Activated T-cell treated with anti-CD3 and anti-CD28 coated beads, Interleukin-2, amount 50 U/mL, for 4 hours (primary cell): Measurements from ENCODE around the gene SUN5. TPM values are rescaled to one million over a fixed set of nuclear protein-coding genes. Genes with fewer than 3 reads are reported as not detected.
"Not testable (repeated sequence)": the region's sequence is repeated elsewhere in the genome, so short reads cannot be mapped to it uniquely, and the experiment has no call there.

Experiments
- ATAC-seq, 2 donors: fragments of 200-7000 bp; cut with Tn5 transposase; one replicate each; pipeline ENCODE4 v1.10.0; 2021
- DNase-seq: peaks from one replicate; pipeline ENCODE4 v3.0.0-alpha.2; 2020
- H3K27me3 Mint-ChIP-seq: one replicate; pipeline ENCODE4 v1.8.0; 2021; ENCODE audit warnings: low read depth, mixed read lengths
- H3K36me3 Mint-ChIP-seq: one replicate; pipeline ENCODE4 v1.8.0; 2022; ENCODE audit warnings: mixed read lengths; ENCODE audit not compliant: insufficient read depth
- H3K4me1 Mint-ChIP-seq: one replicate; pipeline ENCODE4 v1.8.0; 2021; ENCODE audit warnings: low read depth, mixed read lengths
- H3K4me3 Mint-ChIP-seq: one replicate; pipeline ENCODE4 v1.8.0; 2021; ENCODE audit warnings: mild to moderate bottlenecking, moderate library complexity, mixed read lengths
- H3K9me3 Mint-ChIP-seq: one replicate; pipeline ENCODE4 v1.8.0; 2021; ENCODE audit warnings: mixed read lengths
- total RNA-seq, 3 donors: library from RNA; stranded (reverse); gene quantifications; one replicate each; pipeline ENCODE4 v1.2.1, GENCODE V29; 2021

The SUN5 gene
- total RNA-seq, 3 donors from 2014 or later, result not detected

DNA sequence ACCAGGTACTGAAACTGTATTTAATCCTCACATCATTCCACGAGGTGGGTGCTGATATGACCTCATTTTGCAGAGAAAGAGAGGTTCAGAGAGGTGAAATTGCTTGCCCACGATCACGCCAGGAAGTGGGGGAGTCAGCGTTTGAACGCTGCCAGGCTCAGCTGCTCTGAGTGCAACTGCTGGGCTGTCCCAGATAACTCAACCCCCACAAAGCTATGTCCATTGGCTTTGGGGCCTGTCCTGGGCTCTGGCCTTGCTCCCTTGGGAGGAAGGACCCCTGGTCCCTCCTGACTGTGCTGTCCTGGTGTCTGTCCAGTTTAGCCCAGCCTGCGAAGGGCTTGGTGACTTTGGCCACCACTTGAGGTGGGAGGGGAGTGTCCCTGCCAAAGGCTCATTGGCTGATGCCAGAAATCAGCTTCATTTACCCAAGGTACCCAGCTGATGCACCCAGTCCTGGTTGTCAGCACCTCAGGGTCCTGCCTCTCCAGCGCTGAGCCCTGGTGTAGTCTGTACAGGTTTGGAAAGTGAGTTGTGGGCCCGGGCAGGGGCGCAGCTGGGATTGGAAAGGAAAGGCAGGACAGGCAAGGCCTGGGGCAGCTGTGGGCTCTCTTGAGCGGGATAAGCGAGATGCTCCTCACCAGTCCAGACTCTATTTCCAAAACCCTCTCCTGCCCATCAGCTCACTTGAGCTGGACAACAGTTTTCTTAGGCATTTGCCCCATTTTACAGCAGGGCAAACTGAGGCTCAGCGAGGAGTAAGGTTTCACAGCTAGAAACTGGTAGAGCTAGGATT is 38.5 kb downstream of the SUN5 start:
- H3K4me3 Mint-ChIP-seq, result no peak overlapping the region
- no peaks in the 10 kb centered on the region for H3K36me3 Mint-ChIP-seq
- DNase-seq (peak; percentile 42), ATAC-seq (no peak)
- no peaks in the 10 kb centered on the region for H3K27me3 Mint-ChIP-seq
- peaks cover 65% of the 10 kb centered on the region for H3K4me1 Mint-ChIP-seq
- no peaks in the 10 kb centered on the region for H3K9me3 Mint-ChIP-seq

DNA sequence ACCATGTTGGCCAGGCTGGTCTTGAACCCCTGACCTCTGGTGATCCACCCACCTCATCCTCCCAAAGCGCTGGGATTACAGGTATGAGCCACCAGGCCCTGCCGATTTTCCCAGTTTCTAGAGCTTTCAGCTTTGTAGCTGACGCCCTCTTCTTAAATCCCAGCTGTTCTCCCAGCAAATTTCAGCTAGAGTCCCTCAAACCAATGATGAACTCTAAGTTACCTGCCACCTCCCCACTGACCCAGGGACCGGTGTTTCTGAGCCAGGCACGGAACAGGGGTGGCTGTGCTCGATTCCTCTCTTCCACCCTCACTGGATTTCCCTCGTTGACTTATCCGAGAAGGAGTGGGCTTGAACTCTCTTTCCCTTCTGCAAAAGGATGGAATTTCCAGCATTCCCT is 39.1 kb downstream of the SUN5 start:
- Mint-ChIP-seq H3K36me3 (no peaks in the 10 kb centered on the region), H3K4me3 (no peak overlapping the region), H3K4me1 (peaks cover 62% of the 10 kb centered on the region), H3K9me3 (no peaks in the 10 kb centered on the region), H3K27me3 (no peaks in the 10 kb centered on the region)
- ATAC-seq (no peak), DNase-seq (no peak)

DNA sequence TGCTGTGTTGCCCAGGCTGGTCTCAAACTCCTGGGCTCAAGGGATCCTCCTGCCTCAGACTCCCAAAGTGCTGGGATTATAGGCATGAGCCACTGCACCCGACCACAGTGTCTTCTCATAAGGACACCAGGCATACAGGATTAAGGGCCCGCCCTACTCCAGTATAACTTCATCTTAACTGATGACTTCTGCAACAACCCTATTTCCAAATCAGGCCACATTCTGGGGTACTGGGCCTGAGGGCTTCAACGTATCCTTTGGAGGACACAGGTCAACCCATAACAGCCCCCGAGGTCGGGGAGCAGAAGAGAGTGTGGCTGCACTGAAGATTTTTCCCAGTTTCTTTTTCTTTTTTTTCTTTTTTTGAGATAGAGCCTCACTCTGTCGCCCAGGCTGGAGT is 39.7 kb downstream of the SUN5 start:
- no peaks in the 10 kb centered on the region for H3K36me3 Mint-ChIP-seq
- DNase-seq (no peak), ATAC-seq (no peak)
- no peak overlapping the region for H3K4me3 Mint-ChIP-seq
- no peaks in the 10 kb centered on the region for H3K27me3 Mint-ChIP-seq
- H3K4me1 Mint-ChIP-seq, result peaks cover 57% of the 10 kb centered on the region
- H3K9me3 Mint-ChIP-seq, result no peaks in the 10 kb centered on the region

DNA sequence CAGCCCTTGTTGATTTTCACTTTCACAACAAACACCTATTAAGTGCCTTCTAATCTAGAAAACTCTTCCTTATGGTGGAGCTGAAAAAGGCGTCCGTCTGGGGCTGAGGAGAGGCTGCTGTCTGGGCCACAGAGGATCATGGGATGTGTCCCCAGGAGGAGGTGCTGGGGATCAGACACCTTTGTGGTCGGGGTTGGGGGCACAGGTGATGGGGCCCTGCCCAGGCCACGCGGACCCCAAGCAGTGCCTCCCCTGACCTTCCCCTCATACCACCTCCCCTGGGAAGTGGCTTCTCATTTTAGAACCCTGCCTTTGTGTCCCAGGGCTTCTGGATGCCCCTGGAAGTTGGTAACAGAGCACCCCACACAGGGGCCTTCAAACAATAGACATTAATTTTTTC is 41.1 kb downstream of the SUN5 start:
- no peak overlapping the region for H3K4me3 Mint-ChIP-seq
- ATAC-seq, result no peak
- H3K36me3 Mint-ChIP-seq, result peaks cover under 1% of the 10 kb centered on the region
- peaks cover 5% of the 10 kb centered on the region for H3K9me3 Mint-ChIP-seq
- DNase-seq, result no peak
- peaks cover 46% of the 10 kb centered on the region for H3K4me1 Mint-ChIP-seq
- H3K27me3 Mint-ChIP-seq, result no peaks in the 10 kb centered on the region

DNA sequence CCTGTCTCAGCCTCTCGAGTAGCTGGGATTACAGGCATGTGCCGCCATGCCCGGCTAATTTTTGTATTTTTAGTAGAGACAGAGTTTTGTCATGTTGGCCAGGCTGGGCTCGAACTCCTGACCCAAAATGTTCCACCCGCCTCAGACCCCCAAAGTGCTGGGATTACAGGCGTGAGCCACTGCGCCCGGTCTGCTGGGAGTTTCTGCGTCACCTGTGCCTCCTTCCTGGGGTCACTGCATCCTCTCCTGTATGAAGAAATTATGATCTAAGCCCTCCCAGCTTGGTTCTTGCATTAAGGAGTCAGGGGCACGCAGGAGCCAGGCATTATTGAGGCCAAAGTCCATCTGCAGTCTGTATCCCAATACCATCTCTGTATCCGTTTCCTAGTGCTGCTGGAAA is 41.6 kb downstream of the SUN5 start:
- ATAC-seq, H3K27me3 Mint-ChIP-seq, H3K36me3 Mint-ChIP-seq, H3K4me3 Mint-ChIP-seq, DNase-seq: not testable (repeated sequence)
- H3K4me1 Mint-ChIP-seq, result peaks cover 41% of the 10 kb centered on the region
- peaks cover 11% of the 10 kb centered on the region for H3K9me3 Mint-ChIP-seq

DNA sequence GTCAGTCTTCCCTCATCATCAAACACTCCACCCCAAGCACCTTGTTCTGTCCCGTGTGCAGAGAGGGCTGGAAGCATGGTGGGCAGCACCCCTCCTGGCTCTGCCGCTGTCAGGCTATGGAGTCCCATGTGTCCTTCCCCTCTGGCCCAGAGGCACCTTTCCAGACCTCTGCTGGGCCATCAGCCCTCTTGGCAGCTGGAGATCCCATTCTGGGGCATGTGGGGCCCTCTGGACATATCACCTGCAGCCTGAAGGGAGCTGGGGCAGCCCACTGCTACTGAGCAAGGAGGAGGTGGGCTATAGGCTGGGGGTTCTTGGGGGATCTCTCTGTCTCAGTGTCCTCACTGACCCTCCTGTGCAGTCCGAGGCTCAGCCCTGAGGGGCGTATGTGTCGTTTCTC is 42.2 kb downstream of the SUN5 start:
- DNase-seq (no peak), ATAC-seq (no peak)
- Mint-ChIP-seq H3K9me3 (peaks cover 14% of the 10 kb centered on the region), H3K4me3 (no peak overlapping the region), H3K27me3 (no peaks in the 10 kb centered on the region), H3K4me1 (peaks cover 35% of the 10 kb centered on the region), H3K36me3 (peaks cover 9% of the 10 kb centered on the region)

DNA sequence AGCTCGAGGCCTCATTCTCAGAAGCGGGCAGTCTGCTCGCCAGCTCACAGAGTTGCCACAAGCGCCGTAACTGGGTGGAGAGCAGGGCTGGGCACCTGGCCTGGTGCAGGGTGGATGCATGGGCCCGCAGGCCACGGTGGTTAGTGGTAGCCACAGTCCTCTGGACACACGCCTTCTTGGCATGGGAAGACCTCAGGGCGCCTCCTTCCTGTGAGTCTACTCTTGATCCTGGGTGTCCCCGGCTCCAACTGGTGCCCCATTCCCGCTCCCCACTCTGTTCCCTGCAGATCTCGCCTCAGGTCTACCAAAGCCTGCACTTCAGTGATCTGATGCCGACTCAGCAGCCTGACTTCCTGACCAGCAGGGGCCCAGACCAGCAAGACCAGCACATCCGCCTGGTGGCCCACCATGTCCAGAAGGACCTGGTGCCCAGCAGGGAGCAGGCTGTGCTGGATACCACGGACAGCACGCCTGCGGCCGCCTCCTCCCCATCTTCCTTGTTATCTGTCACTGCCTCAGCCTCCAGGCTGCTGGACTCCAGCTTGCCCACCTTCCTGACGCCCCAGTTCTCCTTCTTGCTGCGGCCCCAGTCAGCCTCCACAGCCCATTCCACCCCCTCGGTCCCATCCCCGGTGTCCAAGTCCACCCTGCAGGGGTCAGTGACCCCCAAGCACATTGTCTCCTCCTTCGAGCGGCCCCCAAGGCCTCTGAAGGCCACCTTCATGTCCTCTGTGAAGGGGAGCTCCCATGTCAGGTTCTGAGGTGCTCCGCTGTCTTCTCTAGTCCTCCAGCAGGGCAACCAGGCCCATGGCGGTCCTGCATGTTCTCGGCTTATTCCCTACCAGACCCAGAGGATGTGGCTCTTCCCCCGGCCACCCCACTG is 43.1 kb downstream of the SUN5 start:
- H3K4me1 Mint-ChIP-seq, result peaks cover 26% of the 10 kb centered on the region
- H3K4me3 Mint-ChIP-seq, result no peak overlapping the region
- H3K27me3 Mint-ChIP-seq, result no peaks in the 10 kb centered on the region
- H3K9me3 Mint-ChIP-seq, result peaks cover 20% of the 10 kb centered on the region
- ATAC-seq (no peak), DNase-seq (no peak)
- H3K36me3 Mint-ChIP-seq, result peaks cover 11% of the 10 kb centered on the region

DNA sequence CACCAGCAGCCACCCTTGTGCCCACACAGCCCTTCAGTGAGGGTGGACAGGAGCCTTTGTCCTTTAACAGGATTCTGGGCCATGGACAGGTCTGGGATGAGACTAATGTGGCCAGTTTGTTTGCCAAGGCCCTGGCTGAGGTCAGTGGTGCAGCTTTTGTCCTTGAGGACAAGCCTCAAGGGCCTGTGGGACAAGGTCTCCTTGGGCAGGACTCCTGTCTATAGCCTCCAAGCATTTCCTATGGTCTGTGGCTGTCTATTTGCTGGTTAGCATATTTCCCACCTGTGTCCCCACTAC is 44.1 kb downstream of the SUN5 start:
- H3K4me1 Mint-ChIP-seq, result peaks cover 16% of the 10 kb centered on the region
- H3K9me3 Mint-ChIP-seq, result peaks cover 25% of the 10 kb centered on the region
- peaks cover 11% of the 10 kb centered on the region for H3K36me3 Mint-ChIP-seq
- no peak for DNase-seq
- no peaks in the 10 kb centered on the region for H3K27me3 Mint-ChIP-seq
- H3K4me3 Mint-ChIP-seq, result no peak overlapping the region
- ATAC-seq, result no peak

DNA sequence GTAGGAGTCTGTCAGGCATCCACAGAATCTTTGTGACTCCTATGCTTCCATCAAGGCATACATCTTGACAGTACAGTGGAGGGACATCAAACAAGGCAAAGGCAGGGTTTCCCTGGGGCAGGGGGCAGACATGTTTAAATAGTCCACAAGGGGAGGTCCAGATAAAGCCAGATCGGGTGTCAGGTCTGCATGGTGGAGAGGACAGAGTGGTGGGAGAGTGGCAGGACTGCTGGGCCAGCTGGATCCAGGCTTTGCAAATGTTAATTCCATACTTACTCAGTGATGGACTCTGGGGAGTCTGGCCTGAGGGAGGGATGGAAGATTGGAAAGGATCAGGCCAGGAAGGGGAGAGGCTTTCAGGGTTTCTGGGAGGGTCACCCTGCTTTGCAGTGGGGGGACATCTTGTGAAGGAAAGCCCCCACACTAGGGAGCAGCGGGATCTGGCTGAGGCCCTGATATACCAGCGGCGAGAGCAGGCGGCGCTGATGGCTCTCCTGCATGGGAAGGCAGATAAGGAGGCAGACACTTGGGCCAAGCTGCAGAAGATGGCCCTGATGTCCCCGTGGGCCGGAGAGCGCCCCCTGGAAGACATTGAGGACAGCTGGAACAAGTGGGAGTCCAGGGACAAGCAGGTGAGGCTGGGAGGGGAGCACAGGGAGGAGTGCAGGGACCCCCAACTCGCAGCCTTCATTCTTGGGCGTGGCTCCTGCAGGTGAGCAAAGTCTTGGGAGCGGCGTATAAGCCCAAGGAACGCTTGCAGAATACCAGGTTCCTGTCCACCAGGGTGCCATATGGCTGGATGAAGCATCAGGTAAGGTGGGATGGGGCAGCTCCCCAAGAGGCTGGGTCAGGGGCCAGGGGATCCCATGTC is 44.6 kb downstream of the SUN5 start:
- Mint-ChIP-seq H3K27me3 (no peaks in the 10 kb centered on the region), H3K4me3 (no peak overlapping the region), H3K9me3 (peaks cover 25% of the 10 kb centered on the region), H3K4me1 (peaks cover 14% of the 10 kb centered on the region), H3K36me3 (peaks cover 11% of the 10 kb centered on the region)
- ATAC-seq, result no peak
- no peak for DNase-seq

DNA sequence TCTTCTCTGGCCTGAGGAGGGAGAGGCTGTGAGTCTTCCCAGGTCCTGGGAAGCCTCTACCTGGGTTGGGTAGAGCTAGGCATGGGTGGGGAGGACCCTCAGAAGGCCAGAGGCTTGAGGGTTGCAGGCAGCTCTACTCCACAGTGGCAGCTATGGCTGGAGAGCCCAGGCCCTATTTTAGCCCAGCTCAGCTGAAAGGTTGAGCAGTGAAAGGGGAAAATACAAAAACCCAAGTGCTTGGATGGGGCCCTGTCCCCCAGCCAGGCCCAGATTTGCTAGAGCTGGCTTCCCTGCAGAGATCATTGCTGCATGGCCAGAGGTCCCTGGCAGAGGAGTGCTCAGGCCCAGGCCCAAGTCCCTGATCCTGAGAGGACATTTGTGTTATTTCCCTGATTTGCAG is 45.7 kb downstream of the SUN5 start:
- ATAC-seq (no peak), DNase-seq (no peak)
- peaks cover 10% of the 10 kb centered on the region for H3K4me1 Mint-ChIP-seq
- H3K27me3 Mint-ChIP-seq, result no peaks in the 10 kb centered on the region
- peaks cover 11% of the 10 kb centered on the region for H3K36me3 Mint-ChIP-seq
- peaks cover 29% of the 10 kb centered on the region for H3K9me3 Mint-ChIP-seq
- H3K4me3 Mint-ChIP-seq, result no peak overlapping the region

DNA sequence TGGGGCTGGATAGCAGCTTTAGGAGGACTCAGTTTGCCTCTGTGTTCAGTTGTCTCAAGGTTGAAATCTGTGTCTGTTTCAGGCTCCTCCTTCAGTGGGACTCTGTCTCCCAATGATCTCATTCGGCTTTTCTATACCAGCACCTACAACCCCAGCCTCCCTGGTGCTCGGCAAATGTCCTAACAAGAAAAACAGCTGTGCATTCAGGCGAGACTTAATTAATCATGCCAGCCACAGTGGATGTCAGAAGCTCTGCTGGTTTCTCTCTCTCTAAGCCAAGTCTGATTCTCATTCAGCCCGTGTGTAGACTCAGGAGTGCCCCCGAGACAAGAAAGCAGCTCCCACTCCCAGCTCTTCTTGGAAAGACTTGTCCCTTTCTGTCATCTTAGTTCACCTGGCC is 46.8 kb downstream of the SUN5 start:
- no peak overlapping the region for H3K4me3 Mint-ChIP-seq
- H3K9me3 Mint-ChIP-seq, result peaks cover 29% of the 10 kb centered on the region
- ATAC-seq, result no peak
- DNase-seq, result no peak
- peaks cover 8% of the 10 kb centered on the region for H3K4me1 Mint-ChIP-seq
- no peaks in the 10 kb centered on the region for H3K27me3 Mint-ChIP-seq
- H3K36me3 Mint-ChIP-seq, result peaks cover 11% of the 10 kb centered on the region

DNA sequence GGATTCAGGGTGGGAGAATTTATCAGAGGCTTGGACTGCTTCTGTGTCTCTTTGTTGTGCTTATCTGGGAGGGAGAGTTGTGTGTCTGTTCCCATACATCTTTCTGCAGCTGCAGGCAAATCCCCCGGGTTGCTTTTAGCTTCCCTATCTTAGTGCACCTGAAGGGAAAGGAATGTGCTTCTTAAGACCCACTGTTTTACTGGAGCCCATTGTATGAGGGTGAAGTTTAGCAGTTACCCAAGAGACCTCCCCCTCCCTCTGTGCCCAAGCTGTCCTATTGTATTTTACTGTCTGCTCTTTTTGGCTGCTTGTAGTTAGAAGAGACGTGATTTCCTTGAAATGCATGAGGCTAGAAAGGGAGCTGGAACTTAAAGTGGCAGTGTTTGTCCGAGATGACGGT is 53.7 kb downstream of the SUN5 start:
- not testable (repeated sequence) for ATAC-seq, H3K36me3 Mint-ChIP-seq, H3K9me3 Mint-ChIP-seq, H3K4me3 Mint-ChIP-seq, H3K27me3 Mint-ChIP-seq, DNase-seq
- peaks cover 54% of the 10 kb centered on the region for H3K4me1 Mint-ChIP-seq

DNA sequence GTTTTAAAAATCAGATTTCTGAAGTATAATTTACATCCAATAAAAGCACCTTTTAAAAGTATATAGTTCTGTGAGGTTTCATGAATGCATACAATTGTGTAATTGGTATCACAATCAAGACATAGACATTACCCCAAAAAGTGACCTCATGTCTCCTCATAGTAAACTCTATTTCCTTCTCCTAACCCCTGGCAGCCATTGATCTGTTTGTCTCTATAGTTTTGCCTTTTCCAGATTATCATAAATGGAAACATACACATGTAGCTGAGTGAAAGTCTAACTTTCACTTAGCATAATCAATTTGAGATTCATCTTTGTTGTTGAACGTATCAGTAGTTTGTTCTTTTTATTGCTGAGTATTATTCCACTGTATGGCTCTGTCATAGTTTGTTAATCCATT is 57.6 kb downstream of the SUN5 start:
- no peak for ATAC-seq
- H3K36me3 Mint-ChIP-seq, result no peaks in the 10 kb centered on the region
- peaks cover 50% of the 10 kb centered on the region for H3K4me1 Mint-ChIP-seq
- no peak overlapping the region for H3K4me3 Mint-ChIP-seq
- H3K27me3 Mint-ChIP-seq, result no peaks in the 10 kb centered on the region
- no peak for DNase-seq
- peaks cover under 1% of the 10 kb centered on the region for H3K9me3 Mint-ChIP-seq

DNA sequence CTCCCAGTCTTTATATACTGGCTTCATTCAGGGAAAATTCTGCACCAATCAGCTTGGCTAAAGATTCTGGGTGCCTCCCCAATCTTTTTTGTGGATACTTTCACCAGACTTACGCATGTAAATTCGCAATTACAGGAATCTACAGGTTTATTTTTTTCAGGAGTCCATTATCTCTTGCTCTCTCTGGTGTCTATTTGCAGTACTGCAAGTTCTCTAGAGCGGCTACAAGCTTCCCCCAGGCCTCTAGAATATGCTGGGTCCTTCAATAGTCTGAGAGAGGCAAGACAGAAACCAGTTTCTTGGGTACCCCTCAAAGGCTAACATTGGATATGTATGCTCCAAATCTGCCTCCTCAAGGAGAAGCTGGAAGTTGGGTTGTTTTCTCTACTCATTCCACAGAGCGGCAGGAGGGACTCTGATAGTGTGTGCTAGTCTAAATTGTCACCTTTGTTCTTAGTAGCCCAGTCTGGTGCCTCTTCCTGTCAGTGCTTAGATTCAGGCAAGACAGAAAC is 58.5 kb downstream of the SUN5 start:
- peak; percentile 88 for ATAC-seq
- no peak overlapping the region for H3K4me3 Mint-ChIP-seq
- H3K4me1 Mint-ChIP-seq, result peaks cover 41% of the 10 kb centered on the region
- H3K27me3 Mint-ChIP-seq, result no peaks in the 10 kb centered on the region
- no peak for DNase-seq
- H3K9me3 Mint-ChIP-seq, result peaks cover 4% of the 10 kb centered on the region
- no peaks in the 10 kb centered on the region for H3K36me3 Mint-ChIP-seq
